ENCODE results near the gene CCDC149. TPM values are rescaled to one million over a fixed set of nuclear protein-coding genes. Genes with fewer than 3 reads are reported as not detected.

Gene CCDC149
- total and polyA plus RNA-seq, 2 of the 4 experiments (the other 2 are of a cell fraction): 6.7 to 7.0 TPM

- H2BK120ac ChIP-seq (ENCODE audit: low read depth, low read length): peak overlapping the region; percentile 35
- H2BK5ac ChIP-seq (ENCODE audit: low read depth, low read length, poor library complexity, severe bottlenecking): peak overlapping the region; percentile 4
- CTCF ChIA-PET: interaction anchor here (0.7 kb wide), 1 partner anchor 190 kb away, joined by 3 read pairs; no protein-coding TSS in a partner anchor
- peak overlapping the region; percentile 20; the same call in 1 of the 2 replicates for H3K27ac ChIP-seq (ENCODE audit: insufficient read depth, low read length)
- no peak overlapping the region for H3K4me3 ChIP-seq (ENCODE audit: insufficient read depth, low read depth, low read length)
- H4K5ac ChIP-seq (ENCODE audit: low read depth, low read length): no peak overlapping the region; the same call in 1 of the 2 replicates
- H2BK15ac ChIP-seq (ENCODE audit: low read depth, low read length): peak overlapping the region; percentile 77; the same call in 2 of the 3 replicates
- no peak overlapping the region for H3K23ac ChIP-seq (ENCODE audit: low read depth, low read length)
- POLR2A ChIA-PET (ENCODE audit: unreplicated experiment): no interaction called here
- peak overlapping the region; percentile 50 for H2BK20ac ChIP-seq (ENCODE audit: low read depth, low read length)
- H3K4ac ChIP-seq (ENCODE audit: low read depth, low read length): peak overlapping the region; percentile 27; the same call in 1 of the 2 replicates
- no peak overlapping the region for H3K4me2 ChIP-seq (ENCODE audit: low read depth, low read length)
- H2AK9ac ChIP-seq (replicated peaks; ENCODE audit: low read depth, low read length, poor library complexity): no peak overlapping the region
- peaks cover 4% of the 10 kb centered on the region for H3K4me1 ChIP-seq (ENCODE audit: control insufficient read depth, insufficient read depth, low read length)
- peak; percentile 74 for DNase-seq
- in situ Hi-C loops (cut with MboI; ENCODE audit: low sequenced_read_pairs) (no loop called here), intact Hi-C loops (cut with micrococcal nuclease) (loop anchor here (2.0 kb wide), 1 partner anchor 15 kb away; no protein-coding TSS in a partner anchor), dilution Hi-C loops (cut with HindIII; ENCODE audit: low sequenced_read_pairs, unreplicated experiment) (no loop called here)
- ATAC-seq (ENCODE audit: low read depth): peak; percentile 70
- H4K8ac ChIP-seq (ENCODE audit: low read depth in 2 of 2, low read length in 2 of 2): peak overlapping the region in 1 of 2 experiments; percentile 16; a peak in 1 of 4 replicates
- no peak for TF ChIP-seq BHLHE40 (IDR thresholded peaks at IDR 0.05; ENCODE audit: low read depth, low read length)
- TF ChIP-seq CEBPB (IDR thresholded peaks at IDR 0.05; ENCODE audit: low read depth, low read length): peak; percentile 51; the same call in 1 of the 2 replicates
- no peak for TF ChIP-seq MAFK (IDR thresholded peaks at IDR 0.05; ENCODE audit: low read depth, low read length)
- peak; percentile 44; the same call in 1 of the 2 replicates for TF ChIP-seq NFE2L2 (IDR thresholded peaks at IDR 0.05; ENCODE audit: low read depth, low read length)
- no peak for TF ChIP-seq CHD1 (IDR thresholded peaks at IDR 0.05; ENCODE audit: low read depth, low read length)
- TF ChIP-seq RAD21 (IDR thresholded peaks at IDR 0.05; ENCODE audit: low read length): no peak
- no peak for TF ChIP-seq USF2 (IDR thresholded peaks at IDR 0.05; ENCODE audit: low read depth, low read length)
- no peak for TF ChIP-seq RFX5 (IDR thresholded peaks at IDR 0.05; ENCODE audit: low read depth, low read length)
- TF ChIP-seq MXI1 (IDR thresholded peaks at IDR 0.05; ENCODE audit: borderline replicate concordance, low read depth, low read length): no peak
- no peak for TF ChIP-seq POLR2A (IDR thresholded peaks at IDR 0.05; ENCODE audit: low read depth, low read length)
- peak overlapping the region; percentile 61; the same call in 1 of the 2 replicates for H3K14ac ChIP-seq (replicated peaks; ENCODE audit: low read depth, low read length)
- peak overlapping the region; percentile 31; the same call in 1 of the 2 replicates for H4K91ac ChIP-seq (ENCODE audit: insufficient read depth, low read depth, low read length)
- peak overlapping the region; percentile 1; the same call in 1 of the 2 replicates for H3K18ac ChIP-seq (ENCODE audit: low read depth, low read length)
- H3K9me3 ChIP-seq (ENCODE audit: control insufficient read depth, insufficient read depth, low read length): no peaks in the 10 kb centered on the region; the same call in 1 of the 2 replicates
- H3K56ac ChIP-seq (ENCODE audit: extremely low read depth, insufficient read depth, low read length): no peak overlapping the region
- WGBS, 2 experiments (ENCODE audit: extremely low coverage in 2 of 2, insufficient read length in 1 of 2): 40% methylated on average over 1 of the region's 5 CpGs; no CpG with 5 or more reads in 1 of the 2 experiments
- peak overlapping the region; percentile 58 for H2AFZ ChIP-seq (replicated peaks; ENCODE audit: low read length, poor library complexity)
- peaks cover 12% of the 10 kb centered on the region; the same call in 1 of the 2 replicates for H3K9me1 ChIP-seq (ENCODE audit: insufficient read depth, low read length)
- H2AK5ac ChIP-seq (ENCODE audit: low read depth, low read length): peak overlapping the region; percentile 67; the same call in 1 of the 2 replicates
- no TSS peak for BruUV-seq (replicated peaks)
- no peaks in the 10 kb centered on the region for H3K27me3 ChIP-seq (ENCODE audit: control insufficient read depth, insufficient read depth, low read length)
- H4K20me1 ChIP-seq (ENCODE audit: insufficient read depth, low read length): no peaks in the 10 kb centered on the region
- no peak overlapping the region for H3K9ac ChIP-seq (ENCODE audit: low read depth, low read length)
- H3K79me1 ChIP-seq (ENCODE audit: low read depth in 1 of 2, low read length in 2 of 2): no peaks in the 10 kb centered on the region
- no peaks in the 10 kb centered on the region for H3K36me3 ChIP-seq (ENCODE audit: control insufficient read depth, insufficient read depth, low read length)
These were observed 149.1 kb downstream of the CCDC149 start for GRCh38 chr4:24763631-24764297.

All from IMR-90 (cell line).